ENCODE results near the gene STXBP6. TPM values are rescaled to one million over a fixed set of nuclear protein-coding genes. Genes with fewer than 3 reads are reported as not detected.

Gene STXBP6
- total and polyA plus RNA-seq, 7 experiments from 2014 or later, result not detected

- ATAC-seq, result no peak
- intact Hi-C loops (cut with micrococcal nuclease), result no loop called here
Measured at GRCh38 chr14:24894583-24895242, 155.2 kb downstream of the STXBP6 start.

DNA sequence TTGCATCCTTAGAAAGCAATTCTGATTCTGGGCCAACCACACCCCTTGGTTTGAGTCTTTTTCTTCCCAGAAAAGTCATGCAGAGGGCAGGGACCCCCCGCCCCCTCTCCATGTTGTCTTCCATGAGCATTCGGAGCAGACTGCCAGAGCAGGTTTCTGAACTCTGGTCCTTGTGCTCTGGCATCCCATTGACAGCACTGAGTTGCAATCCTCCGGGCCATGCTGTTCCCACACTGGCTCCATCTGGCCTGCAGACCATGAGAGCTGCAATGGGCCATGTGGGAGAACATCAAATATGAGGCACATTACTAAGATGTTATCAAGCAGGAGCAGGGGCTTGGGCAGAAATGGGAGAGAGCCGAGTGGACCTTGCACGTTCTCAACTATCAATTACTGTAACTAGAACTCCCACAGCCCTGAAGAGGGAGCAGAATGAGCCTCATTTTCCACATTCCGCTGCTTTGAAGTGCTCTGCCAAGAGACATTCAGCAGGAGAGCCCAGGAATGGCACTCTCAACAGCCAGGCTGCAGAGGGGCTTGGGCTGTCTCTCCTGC, 157.4 kb downstream of the STXBP6 start:
- no peaks in the 10 kb centered on the region for H3K36me3 Mint-ChIP-seq
- no peak overlapping the region for H3K27ac Mint-ChIP-seq
- Histone ChIP-seq H3K4me1 (ENCODE audit: control insufficient read depth in 2 of 2, insufficient read depth in 2 of 2, low read length in 2 of 2) (no peaks in the 10 kb centered on the region), H3K9me3 (ENCODE audit: control insufficient read depth in 2 of 3, low read length in 3 of 3) (peaks cover 0 to 6% (median 0%) of the 10 kb centered on the region in 3 experiments), H3K27me3 (ENCODE audit: control insufficient read depth in 2 of 2, insufficient read depth in 2 of 2, low read length in 2 of 2) (peaks cover 0 to 3% of the 10 kb centered on the region in 2 donors), H3K36me3 (ENCODE audit: control insufficient read depth in 2 of 3, insufficient read depth in 3 of 3, low read length in 3 of 3) (no peaks in the 10 kb centered on the region), H3K27ac (ENCODE audit: low read depth, low read length) (no peak overlapping the region), H3K4me3 (ENCODE audit: low read length) (no peak overlapping the region)
- DNase-seq, result no peak
- ChIA-PET CTCF (no interaction called here), POLR2A (no interaction called here)
- peaks cover 0 to 2% (median 0%) of the 10 kb centered on the region in 7 donors for H3K4me1 Mint-ChIP-seq
- no peak overlapping the region for H3K4me3 Mint-ChIP-seq
- peaks cover 5 to 53% (median 30%) of the 10 kb centered on the region in 5 donors for H3K27me3 Mint-ChIP-seq
- intact Hi-C loops (cut with micrococcal nuclease), result no loop called here
- no peak for ATAC-seq
- H3K9me3 Mint-ChIP-seq, result peaks cover 0 to 28% (median 11%) of the 10 kb centered on the region in 11 donors

More at GRCh38 chr14:24894583-24895242, 155.2 kb downstream of the STXBP6 start:
- Mint-ChIP-seq H3K4me1 (peaks cover 0 to 2% (median 0%) of the 10 kb centered on the region in 7 donors), H3K9me3 (peaks cover 0 to 19% (median 11%) of the 10 kb centered on the region in 11 donors), H3K27ac (no peak overlapping the region), H3K36me3 (no peaks in the 10 kb centered on the region), H3K27me3 (peaks cover 5 to 39% (median 19%) of the 10 kb centered on the region in 5 donors), H3K4me3 (no peak overlapping the region)
- H3K9me3 ChIP-seq (ENCODE audit: control insufficient read depth in 2 of 3, low read length in 3 of 3), result peaks cover 0 to 6% (median 0%) of the 10 kb centered on the region in 3 experiments
- no peaks in the 10 kb centered on the region for H3K36me3 ChIP-seq (ENCODE audit: control insufficient read depth in 2 of 3, insufficient read depth in 3 of 3, low read length in 3 of 3)
- no peak for DNase-seq
- H3K4me1 ChIP-seq (ENCODE audit: control insufficient read depth in 2 of 2, insufficient read depth in 2 of 2, low read length in 2 of 2), result no peaks in the 10 kb centered on the region
- CTCF ChIA-PET, result no interaction called here
- H3K27ac ChIP-seq (ENCODE audit: low read depth, low read length), result no peak overlapping the region
- H3K4me3 ChIP-seq (ENCODE audit: low read length), result no peak overlapping the region
- H3K27me3 ChIP-seq (ENCODE audit: control insufficient read depth in 2 of 2, insufficient read depth in 2 of 2, low read length in 2 of 2), result peaks cover 0 to 3% of the 10 kb centered on the region in 2 donors
- POLR2A ChIA-PET, result no interaction called here

DNA sequence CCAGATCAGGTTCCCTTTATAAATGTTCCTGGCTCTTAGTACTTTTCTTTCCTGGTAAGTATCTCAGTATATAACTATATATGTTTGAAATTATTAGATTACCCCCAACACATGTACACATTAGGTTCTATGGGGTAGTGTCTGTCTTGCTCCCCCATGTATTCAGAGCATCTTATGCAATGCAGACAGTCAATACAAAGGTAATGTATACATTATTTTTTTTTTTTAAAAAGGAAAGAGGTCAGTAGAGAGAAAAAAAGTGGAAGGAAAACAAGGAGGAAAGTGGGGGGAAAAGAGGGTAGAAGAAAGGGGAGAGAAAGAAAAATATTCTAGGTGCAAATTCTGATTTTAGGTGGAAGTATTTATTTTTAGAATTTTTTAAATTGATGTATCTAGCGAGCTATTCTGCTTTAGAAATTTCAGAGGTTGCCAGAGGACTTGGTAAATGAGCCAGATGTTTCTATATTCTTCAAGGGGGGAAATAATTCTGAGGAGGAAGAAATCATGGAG, 157.9 kb downstream of the STXBP6 start:
- Mint-ChIP-seq H3K9me3 (peaks cover 0 to 28% (median 11%) of the 10 kb centered on the region in 11 donors), H3K27ac (no peak overlapping the region), H3K4me3 (no peak overlapping the region), H3K27me3 (peaks cover 5 to 57% (median 34%) of the 10 kb centered on the region in 5 donors), H3K4me1 (peaks cover 0 to 2% (median 0%) of the 10 kb centered on the region in 7 donors), H3K36me3 (no peaks in the 10 kb centered on the region)
- intact Hi-C loops (cut with micrococcal nuclease), result no loop called here
- ChIA-PET POLR2A (no interaction called here), CTCF (no interaction called here)
- DNase-seq (no peak), ATAC-seq (no peak)
- Histone ChIP-seq H3K4me3 (ENCODE audit: low read length) (no peak overlapping the region), H3K27ac (ENCODE audit: low read depth, low read length) (no peak overlapping the region), H3K9me3 (ENCODE audit: control insufficient read depth in 2 of 3, low read length in 3 of 3) (peaks cover 0 to 6% (median 0%) of the 10 kb centered on the region in 3 experiments), H3K36me3 (ENCODE audit: control insufficient read depth in 2 of 3, insufficient read depth in 3 of 3, low read length in 3 of 3) (no peaks in the 10 kb centered on the region), H3K27me3 (ENCODE audit: control insufficient read depth in 2 of 2, insufficient read depth in 2 of 2, low read length in 2 of 2) (peaks cover 0 to 3% of the 10 kb centered on the region in 2 donors), H3K4me1 (ENCODE audit: control insufficient read depth in 2 of 2, insufficient read depth in 2 of 2, low read length in 2 of 2) (no peaks in the 10 kb centered on the region)

DNA sequence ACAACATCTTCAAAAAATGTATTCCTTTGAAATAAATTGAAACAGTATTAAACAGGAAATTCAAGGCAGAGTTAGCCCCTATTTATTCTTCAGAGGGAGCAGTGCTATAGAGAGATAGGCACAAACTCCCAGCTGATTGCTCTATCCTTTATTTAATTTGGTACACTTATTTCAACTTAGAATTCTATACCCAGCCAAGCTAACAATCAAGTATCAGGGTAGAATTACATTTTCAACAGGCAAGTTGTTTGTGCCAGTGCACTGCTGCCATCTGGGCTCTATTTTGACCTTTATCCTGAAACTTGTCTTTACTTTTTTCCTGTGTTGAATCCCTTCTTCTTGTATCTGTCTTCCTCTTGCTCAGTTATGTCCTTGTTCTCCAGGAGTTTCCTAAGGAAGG, 159.2 kb downstream of the STXBP6 start:
- H3K4me3 Mint-ChIP-seq, result no peak overlapping the region
- no peaks in the 10 kb centered on the region for H3K36me3 ChIP-seq (ENCODE audit: control insufficient read depth in 2 of 3, insufficient read depth in 3 of 3, low read length in 3 of 3)
- H3K27me3 Mint-ChIP-seq, result peaks cover 5 to 47% (median 28%) of the 10 kb centered on the region in 5 donors
- no peaks in the 10 kb centered on the region for H3K36me3 Mint-ChIP-seq
- no peak overlapping the region for H3K27ac Mint-ChIP-seq
- peaks cover 0 to 2% (median 0%) of the 10 kb centered on the region in 7 donors for H3K4me1 Mint-ChIP-seq
- ChIA-PET POLR2A (no interaction called here), CTCF (no interaction called here)
- no peak for DNase-seq
- no peak overlapping the region for H3K27ac ChIP-seq (ENCODE audit: low read depth, low read length)
- peaks cover 0 to 3% of the 10 kb centered on the region in 2 donors for H3K27me3 ChIP-seq (ENCODE audit: control insufficient read depth in 2 of 2, insufficient read depth in 2 of 2, low read length in 2 of 2)
- peaks cover 0 to 6% (median 0%) of the 10 kb centered on the region in 3 experiments for H3K9me3 ChIP-seq (ENCODE audit: control insufficient read depth in 2 of 3, low read length in 3 of 3)
- intact Hi-C loops (cut with micrococcal nuclease), result no loop called here
- no peak overlapping the region for H3K4me3 ChIP-seq (ENCODE audit: low read length)
- H3K9me3 Mint-ChIP-seq, result peaks cover 0 to 28% (median 11%) of the 10 kb centered on the region in 11 donors
- H3K4me1 ChIP-seq (ENCODE audit: control insufficient read depth in 2 of 2, insufficient read depth in 2 of 2, low read length in 2 of 2), result no peaks in the 10 kb centered on the region
- no peak for ATAC-seq

GRCh38 chr14:24889843-24890242, 160.1 kb downstream of the STXBP6 start:
- no peaks in the 10 kb centered on the region for H3K36me3 Mint-ChIP-seq

GRCh38 chr14:24888532-24888931, 161.4 kb downstream of the STXBP6 start:
- H3K9me3 Mint-ChIP-seq, result peaks cover 0 to 28% (median 10%) of the 10 kb centered on the region in 11 donors
- no peak overlapping the region for H3K4me3 Mint-ChIP-seq
- ChIA-PET POLR2A (no interaction called here), CTCF (no interaction called here)
- Histone ChIP-seq H3K27ac (ENCODE audit: low read depth, low read length) (no peak overlapping the region), H3K9me3 (ENCODE audit: control insufficient read depth in 2 of 3, low read length in 3 of 3) (peaks cover 0 to 6% (median 0%) of the 10 kb centered on the region in 3 experiments), H3K4me3 (ENCODE audit: low read length) (no peak overlapping the region), H3K36me3 (ENCODE audit: control insufficient read depth in 2 of 3, insufficient read depth in 3 of 3, low read length in 3 of 3) (no peaks in the 10 kb centered on the region), H3K4me1 (ENCODE audit: control insufficient read depth in 2 of 2, insufficient read depth in 2 of 2, low read length in 2 of 2) (no peaks in the 10 kb centered on the region), H3K27me3 (ENCODE audit: control insufficient read depth in 2 of 2, insufficient read depth in 2 of 2, low read length in 2 of 2) (no peaks in the 10 kb centered on the region)
- peaks cover 5 to 38% (median 24%) of the 10 kb centered on the region in 5 donors for H3K27me3 Mint-ChIP-seq
- ATAC-seq (no peak), DNase-seq (no peak)
- intact Hi-C loops (cut with micrococcal nuclease), result no loop called here
- peaks cover 0 to 2% (median 0%) of the 10 kb centered on the region in 7 donors for H3K4me1 Mint-ChIP-seq
- H3K27ac Mint-ChIP-seq, result no peak overlapping the region
- no peaks in the 10 kb centered on the region for H3K36me3 Mint-ChIP-seq

More at GRCh38 chr14:24889843-24890242, 160.1 kb downstream of the STXBP6 start:
- Mint-ChIP-seq H3K27ac (no peak overlapping the region), H3K4me1 (peaks cover 0 to 2% (median 0%) of the 10 kb centered on the region in 7 donors), H3K9me3 (peaks cover 0 to 28% (median 11%) of the 10 kb centered on the region in 11 donors), H3K27me3 (peaks cover 5 to 39% (median 28%) of the 10 kb centered on the region in 5 donors), H3K4me3 (no peak overlapping the region)
- no peak overlapping the region for H3K27ac ChIP-seq (ENCODE audit: low read depth, low read length)
- no peaks in the 10 kb centered on the region for H3K4me1 ChIP-seq (ENCODE audit: control insufficient read depth in 2 of 2, insufficient read depth in 2 of 2, low read length in 2 of 2)
- POLR2A ChIA-PET, result no interaction called here
- H3K9me3 ChIP-seq (ENCODE audit: control insufficient read depth in 2 of 3, low read length in 3 of 3), result peaks cover 0 to 6% (median 0%) of the 10 kb centered on the region in 3 experiments
- no peak for DNase-seq
- CTCF ChIA-PET, result no interaction called here
- no peak for ATAC-seq
- intact Hi-C loops (cut with micrococcal nuclease), result no loop called here
- H3K36me3 ChIP-seq (ENCODE audit: control insufficient read depth in 2 of 3, insufficient read depth in 3 of 3, low read length in 3 of 3), result no peaks in the 10 kb centered on the region
- H3K27me3 ChIP-seq (ENCODE audit: control insufficient read depth in 2 of 2, insufficient read depth in 2 of 2, low read length in 2 of 2), result peaks cover 0 to 3% of the 10 kb centered on the region in 2 donors
- H3K4me3 ChIP-seq (ENCODE audit: low read length), result no peak overlapping the region
